Measurements from ENCODE around the gene CAMKV.
"Not testable (repeated sequence)": the region's sequence is repeated elsewhere in the genome, so short reads cannot be mapped to it uniquely, and the experiment has no call there.

Gene CAMKV

DNA sequence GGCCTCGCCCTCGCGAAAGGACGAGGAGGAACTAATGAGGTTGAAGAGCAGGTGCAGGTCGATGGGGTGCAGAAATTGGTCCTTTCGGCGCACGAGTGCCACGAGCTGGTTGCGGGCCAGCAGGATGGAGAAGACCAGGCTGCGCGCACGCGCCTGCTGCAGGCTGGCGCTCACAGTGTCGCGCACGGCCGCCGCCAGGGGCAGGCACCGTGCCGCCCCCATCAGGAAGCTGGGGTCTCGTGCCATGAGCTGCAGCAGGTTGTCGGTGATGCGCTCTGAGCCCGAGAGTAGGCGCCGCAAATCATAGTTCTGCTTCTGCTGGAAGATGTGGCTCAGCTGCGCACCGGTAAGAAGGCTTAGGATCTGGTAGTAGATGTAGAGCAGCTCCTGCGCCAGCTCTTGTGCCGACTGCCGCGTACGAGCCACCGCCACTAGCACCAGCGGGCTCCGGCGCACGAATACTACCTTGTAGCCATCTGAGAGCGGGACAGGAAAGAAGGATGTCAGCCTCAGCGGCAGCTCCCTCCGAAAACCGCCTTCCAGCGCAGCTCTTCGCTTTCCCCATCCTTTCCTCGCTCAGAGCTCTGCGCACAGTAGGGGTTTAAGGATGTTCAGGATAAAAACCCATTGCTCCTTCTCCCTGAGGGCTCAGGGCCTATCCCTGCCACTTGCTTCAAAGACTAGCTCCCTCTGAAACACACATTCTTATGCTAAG lies 40.9 kb upstream of the CAMKV start:
- no peak for DNase-seq (ENCODE audit: low read depth in 2 of 2)
- no peak for TF ChIP-seq CTCF (IDR thresholded peaks at IDR 0.05; ENCODE audit: low read depth, low read length)
- H3K4me3 ChIP-seq (replicated peaks in 1 of 2; ENCODE audit: low read depth in 2 of 2, low read length in 2 of 2), result no peak overlapping the region

DNA sequence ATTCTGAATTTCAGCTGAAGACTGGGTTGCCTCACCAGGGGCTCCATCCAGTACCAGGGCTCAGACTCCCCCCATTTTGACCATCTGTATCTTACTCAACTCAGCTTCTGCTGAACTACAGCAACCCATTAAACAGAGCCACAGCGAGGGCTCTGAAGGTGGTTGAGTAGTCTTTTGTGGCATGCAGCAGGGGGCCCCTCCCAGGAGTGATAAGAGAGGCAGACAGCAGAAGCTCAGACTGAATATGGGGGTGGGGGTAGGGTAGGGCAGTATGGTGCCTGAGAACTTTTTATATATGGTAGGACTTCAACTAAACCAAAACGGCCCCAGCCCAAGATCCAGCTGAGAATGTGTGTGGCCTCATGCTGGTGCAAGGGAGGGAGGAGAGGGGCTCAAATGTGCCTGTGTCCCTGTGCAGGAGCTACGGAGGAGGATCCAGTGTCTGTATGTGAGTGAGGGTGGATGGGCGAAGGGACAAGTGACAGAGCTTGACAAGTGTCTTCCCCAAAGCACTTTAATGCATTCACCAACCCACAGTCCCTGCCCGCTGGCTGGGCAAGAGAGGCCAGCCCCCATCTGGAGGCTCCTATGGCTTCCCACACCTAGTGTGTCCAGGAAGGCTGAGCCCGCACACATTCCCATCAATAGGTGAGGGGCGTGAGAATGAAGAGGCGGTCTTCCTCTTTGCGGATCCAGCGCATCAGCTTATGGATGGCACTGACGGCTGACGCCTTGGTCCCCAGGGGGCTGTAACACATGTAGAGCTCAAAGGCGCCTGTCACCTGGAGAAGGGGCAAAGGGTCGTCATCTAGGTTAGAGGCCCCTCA lies 38.9 kb upstream of the CAMKV start:
- no peak for DNase-seq (ENCODE audit: low read depth in 2 of 2)
- TF ChIP-seq CTCF (IDR thresholded peaks at IDR 0.05; ENCODE audit: low read depth, low read length), result no peak
- no peak overlapping the region for H3K4me3 ChIP-seq (replicated peaks in 1 of 2; ENCODE audit: low read depth in 2 of 2, low read length in 2 of 2)

DNA sequence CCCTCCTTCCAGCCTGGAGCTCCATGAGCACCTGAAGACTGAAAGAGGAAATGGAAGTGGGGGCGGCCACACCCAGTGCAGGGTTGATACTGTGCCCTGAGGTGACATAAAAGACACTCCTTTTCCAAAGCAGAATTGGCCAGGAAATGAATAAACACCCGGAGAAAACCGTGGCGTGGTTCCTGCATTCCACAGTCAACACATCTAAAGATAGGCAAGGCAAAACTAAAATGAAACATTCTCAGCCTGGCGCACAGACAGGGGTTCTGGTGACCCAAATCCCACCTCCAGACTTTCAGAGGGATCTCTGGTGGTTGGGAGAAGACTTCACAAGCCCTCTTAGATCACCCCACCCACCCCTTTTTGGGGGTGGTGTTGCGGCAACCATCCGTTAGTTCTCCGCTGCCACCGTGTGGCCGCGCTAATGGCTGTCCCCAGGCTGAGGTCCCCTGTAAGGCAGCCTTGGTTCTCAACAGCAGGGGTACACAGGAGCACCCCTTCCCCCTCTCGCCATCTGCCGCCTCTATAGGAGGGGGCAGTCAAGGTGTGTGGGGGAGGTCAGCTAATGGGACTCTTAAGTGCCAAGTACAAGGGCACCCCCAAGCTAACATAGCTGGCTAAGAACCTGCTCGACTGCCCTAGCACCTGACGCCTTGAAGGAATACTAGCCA lies 36.5 kb upstream of the CAMKV start:
- peak; percentile 50 to 60 for DNase-seq (ENCODE audit: low read depth in 2 of 2)
- TF ChIP-seq CTCF (IDR thresholded peaks at IDR 0.05; ENCODE audit: low read depth, low read length), result peak; percentile 76
- peak overlapping the region; percentile 1 to 16 for H3K4me3 ChIP-seq (replicated peaks in 1 of 2; ENCODE audit: low read depth in 2 of 2, low read length in 2 of 2)

DNA sequence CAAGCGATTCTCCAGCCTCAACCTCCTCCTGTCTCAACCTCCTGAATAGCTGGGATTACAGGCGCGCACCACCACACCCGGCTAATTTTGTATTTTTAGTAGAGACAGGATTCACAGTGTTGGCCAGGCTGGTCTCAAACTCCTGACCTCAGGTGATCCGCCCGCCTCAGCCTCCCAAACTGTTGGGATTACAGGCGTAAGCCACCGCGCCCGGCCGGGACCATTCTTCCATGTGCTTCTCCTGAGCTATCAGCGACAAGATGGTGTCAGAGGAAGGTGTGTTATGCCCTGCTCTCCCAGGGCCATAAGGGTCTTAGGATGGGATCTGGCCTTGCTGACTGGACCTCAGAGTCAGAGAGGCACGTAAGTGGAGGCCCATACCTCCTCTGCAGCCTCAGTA lies 34.7 kb upstream of the CAMKV start:
- DNase-seq (ENCODE audit: low read depth in 2 of 2), result not testable (repeated sequence)

GRCh38 chr3:49903451-49904424 lies 34.0 kb upstream of the CAMKV start, which contains the start of gene MST1R:
Gene MST1R, minus strand, starts transcription at chr3:49903873. Its CDS starts 264 bp downstream, at chr3:49903609.
- peak within 1 kb of the TSS in 1 of 2 donors; percentile 32 for H3K4me3 ChIP-seq (replicated peaks in 1 of 2; ENCODE audit: low read depth in 2 of 2, low read length in 2 of 2)
- peak; percentile 11 to 30 for DNase-seq (ENCODE audit: low read depth in 2 of 2)
- no peak for TF ChIP-seq CTCF (IDR thresholded peaks at IDR 0.05; ENCODE audit: low read depth, low read length)

More for the DNA sequence above, 34.7 kb upstream of the CAMKV start:
- not testable (repeated sequence) for H3K4me3 ChIP-seq (replicated peaks in 1 of 2; ENCODE audit: low read depth in 2 of 2, low read length in 2 of 2)

DNA sequence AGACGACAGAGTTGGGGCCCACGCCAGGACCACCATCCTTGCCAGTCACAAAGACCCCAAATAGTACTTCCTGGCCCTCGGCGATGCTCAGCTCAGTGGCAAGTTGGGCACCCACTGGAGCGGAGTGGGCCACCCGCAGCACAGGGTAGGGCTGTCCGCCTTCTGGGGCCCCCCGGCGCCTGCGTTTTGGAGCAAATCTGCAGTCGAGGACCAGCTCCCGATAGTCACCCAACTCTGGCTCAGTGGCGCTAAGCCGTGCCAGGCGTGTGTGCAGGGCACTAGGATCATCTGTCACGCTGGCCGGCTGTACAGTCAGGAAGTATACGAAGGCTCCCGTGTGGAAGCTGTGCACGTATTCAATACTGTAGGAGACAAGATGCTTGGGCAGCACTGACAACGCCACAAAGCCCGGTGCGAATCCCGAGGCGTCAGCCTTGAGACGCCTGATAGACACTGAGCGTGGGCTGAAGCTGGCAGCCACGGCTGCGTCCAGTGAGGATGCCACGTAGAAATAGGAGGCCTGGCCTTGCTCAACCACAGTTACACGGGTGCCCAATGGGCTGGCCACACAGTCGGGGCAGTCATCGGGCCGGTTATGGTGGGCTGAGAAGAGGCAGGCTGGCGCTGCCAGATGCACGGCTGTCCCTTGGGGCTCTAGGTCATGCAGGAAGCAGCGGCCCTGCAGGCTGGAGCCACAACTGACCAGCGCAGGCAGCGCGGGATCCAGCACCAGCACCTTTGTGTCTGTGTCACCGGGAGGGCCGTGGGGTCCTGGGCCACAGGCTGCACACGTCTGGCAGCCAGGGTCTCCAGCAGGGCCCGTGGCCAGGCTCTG lies 33.0 kb upstream of the CAMKV start:
- TF ChIP-seq CTCF (IDR thresholded peaks at IDR 0.05; ENCODE audit: low read depth, low read length), result no peak
- H3K4me3 ChIP-seq (replicated peaks in 1 of 2; ENCODE audit: low read depth in 2 of 2, low read length in 2 of 2), result no peak overlapping the region
- DNase-seq (ENCODE audit: low read depth in 2 of 2), result no peak

Data from cardiac fibroblast (primary cell).